ENCODE data around the gene ROBO2. TPM values are rescaled to one million over a fixed set of nuclear protein-coding genes. Genes with fewer than 3 reads are reported as not detected.

ROBO2 gene
- total RNA-seq, 1 donor from 2014 or later: 2.9 TPM

DNA sequence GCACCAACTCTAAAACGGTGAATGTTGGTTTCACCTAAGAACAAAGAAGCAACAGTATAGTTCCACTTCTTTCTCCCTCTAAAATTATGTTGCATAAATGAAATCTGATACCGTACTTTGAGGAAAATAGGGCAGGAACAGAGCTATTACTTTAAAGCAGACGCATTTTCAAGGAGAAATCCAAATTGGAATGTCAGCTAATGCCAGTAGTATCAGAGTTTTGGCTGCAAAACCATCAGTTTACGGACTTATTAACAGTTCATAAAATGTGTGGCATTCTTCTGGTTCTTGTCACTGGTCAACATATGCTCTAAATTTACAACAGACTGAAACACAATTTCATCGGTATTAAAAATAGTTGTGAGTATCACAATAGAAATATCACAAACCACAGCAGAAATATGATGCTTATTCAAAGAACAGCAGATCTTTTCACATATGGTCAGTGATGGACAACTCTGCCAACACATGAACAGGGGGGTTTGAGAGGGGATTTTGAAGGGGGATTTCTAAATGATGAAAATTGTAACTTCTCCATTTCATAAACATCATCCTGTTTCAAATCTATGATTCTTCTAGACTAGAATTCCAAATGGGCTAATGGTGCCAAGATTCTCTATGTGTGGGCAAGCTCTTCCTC, 38.7 kb upstream of the ROBO2 start:
- no peaks in the 10 kb centered on the region for H3K27me3 ChIP-seq
- no peaks in the 10 kb centered on the region for H3K36me3 ChIP-seq
- H3K4me3 ChIP-seq: no peak overlapping the region
- H3K4me1 ChIP-seq: no peaks in the 10 kb centered on the region
- intact Hi-C loops (cut with DNase I): no loop called here
- no peaks in the 10 kb centered on the region for H3K9me3 ChIP-seq
- DNase-seq (ENCODE audit: low spot score in 2 of 2): no peak
- TF ChIP-seq, protein P1, sequence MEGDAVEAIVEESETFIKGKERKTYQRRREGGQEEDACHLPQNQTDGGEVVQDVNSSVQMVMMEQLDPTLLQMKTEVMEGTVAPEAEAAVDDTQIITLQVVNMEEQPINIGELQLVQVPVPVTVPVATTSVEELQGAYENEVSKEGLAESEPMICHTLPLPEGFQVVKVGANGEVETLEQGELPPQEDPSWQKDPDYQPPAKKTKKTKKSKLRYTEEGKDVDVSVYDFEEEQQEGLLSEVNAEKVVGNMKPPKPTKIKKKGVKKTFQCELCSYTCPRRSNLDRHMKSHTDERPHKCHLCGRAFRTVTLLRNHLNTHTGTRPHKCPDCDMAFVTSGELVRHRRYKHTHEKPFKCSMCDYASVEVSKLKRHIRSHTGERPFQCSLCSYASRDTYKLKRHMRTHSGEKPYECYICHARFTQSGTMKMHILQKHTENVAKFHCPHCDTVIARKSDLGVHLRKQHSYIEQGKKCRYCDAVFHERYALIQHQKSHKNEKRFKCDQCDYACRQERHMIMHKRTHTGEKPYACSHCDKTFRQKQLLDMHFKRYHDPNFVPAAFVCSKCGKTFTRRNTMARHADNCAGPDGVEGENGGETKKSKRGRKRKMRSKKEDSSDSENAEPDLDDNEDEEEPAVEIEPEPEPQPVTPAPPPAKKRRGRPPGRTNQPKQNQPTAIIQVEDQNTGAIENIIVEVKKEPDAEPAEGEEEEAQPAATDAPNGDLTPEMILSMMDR (IDR thresholded peaks at IDR 0.05): no peak
- H3K27ac ChIP-seq: no peak overlapping the region

DNA sequence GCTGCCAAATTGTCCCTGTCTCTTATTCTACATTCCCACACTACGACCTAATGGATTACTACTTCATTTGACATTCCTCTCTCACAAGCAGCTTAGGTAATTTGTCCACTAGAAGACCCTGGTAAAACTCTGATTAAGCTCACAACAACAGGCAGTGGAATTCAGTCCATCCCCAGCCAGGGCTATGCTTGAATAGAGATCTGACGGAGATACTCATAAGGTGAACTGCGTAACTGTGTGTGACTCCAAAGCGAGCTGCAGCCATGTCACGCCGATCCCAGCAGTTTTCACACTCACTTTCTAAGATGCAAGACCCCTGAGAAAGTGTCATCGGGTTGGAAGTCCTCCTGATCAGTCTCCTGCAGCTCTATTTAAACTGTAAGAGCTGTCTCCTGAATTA, 25.7 kb upstream of the ROBO2 start:
- H3K4me3 ChIP-seq: no peak overlapping the region
- TF ChIP-seq, protein P1 (IDR thresholded peaks at IDR 0.05): no peak
- no peak overlapping the region for H3K27ac ChIP-seq
- H3K36me3 ChIP-seq: no peaks in the 10 kb centered on the region
- H3K9me3 ChIP-seq: no peaks in the 10 kb centered on the region
- no peaks in the 10 kb centered on the region for H3K4me1 ChIP-seq
- intact Hi-C loops (cut with DNase I): no loop called here
- DNase-seq (ENCODE audit: low spot score in 2 of 2): no peak
- no peaks in the 10 kb centered on the region for H3K27me3 ChIP-seq

DNA sequence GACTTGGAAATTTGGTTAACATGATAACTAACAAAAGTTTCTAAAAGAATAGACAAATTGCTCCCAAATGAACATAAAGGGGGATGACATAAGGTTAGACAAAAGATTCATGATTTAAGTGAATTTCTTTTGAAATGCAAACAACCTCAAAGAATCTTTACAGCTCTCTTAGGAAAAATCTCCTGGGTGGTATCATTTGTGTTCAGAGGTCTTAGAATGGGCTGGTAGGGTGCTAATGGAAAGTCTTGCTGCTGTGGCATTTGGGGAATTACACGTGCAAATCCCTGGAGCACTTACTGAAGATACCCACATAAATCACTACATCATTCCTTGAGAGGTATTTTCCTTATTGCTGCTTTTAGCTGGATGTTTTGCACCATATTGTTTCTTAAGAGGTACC, 14.4 kb upstream of the ROBO2 start:
- H3K4me3 ChIP-seq: no peak overlapping the region
- intact Hi-C loops (cut with DNase I): no loop called here
- no peaks in the 10 kb centered on the region for H3K9me3 ChIP-seq
- DNase-seq (ENCODE audit: low spot score in 2 of 2): no peak
- H3K27ac ChIP-seq: no peak overlapping the region
- H3K36me3 ChIP-seq: no peaks in the 10 kb centered on the region
- no peaks in the 10 kb centered on the region for H3K4me1 ChIP-seq
- TF ChIP-seq, protein P1 (IDR thresholded peaks at IDR 0.05): no peak
- no peaks in the 10 kb centered on the region for H3K27me3 ChIP-seq

DNA sequence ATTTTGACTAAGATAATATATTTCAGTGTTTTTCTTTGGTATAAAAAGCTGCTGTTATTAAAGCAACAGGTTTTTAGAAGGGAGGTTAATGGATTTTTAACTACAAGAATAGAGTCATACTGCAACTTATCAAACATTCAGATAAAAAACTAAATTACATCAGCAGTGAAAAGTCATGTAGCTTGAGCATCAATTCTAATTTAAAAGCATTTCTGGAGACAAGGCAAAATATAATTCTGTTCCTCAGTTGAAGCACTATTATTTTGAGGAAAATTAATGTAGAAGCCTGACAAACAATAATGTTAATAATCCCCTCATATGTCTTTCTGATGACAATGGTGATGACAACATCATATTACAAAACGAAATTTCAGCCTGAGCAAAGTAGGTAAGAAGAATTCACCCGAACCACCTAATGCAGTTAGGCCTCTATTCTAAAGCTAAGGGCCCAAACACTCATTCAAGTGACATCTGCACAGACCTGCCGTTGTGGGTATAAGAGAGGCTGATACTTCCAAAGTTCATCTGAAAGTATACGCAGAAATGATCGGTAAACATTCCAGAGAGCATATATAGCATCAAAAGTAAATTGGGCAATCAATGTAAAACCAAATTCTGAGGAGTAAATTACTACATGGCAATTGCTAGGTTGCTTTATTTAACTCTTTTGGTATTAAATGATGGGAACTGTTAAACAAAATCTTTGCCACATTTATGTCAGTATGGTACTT, 12.8 kb upstream of the ROBO2 start:
- no peaks in the 10 kb centered on the region for H3K4me1 ChIP-seq
- H3K9me3 ChIP-seq: no peaks in the 10 kb centered on the region
- TF ChIP-seq, protein P1 (IDR thresholded peaks at IDR 0.05): no peak
- no peak overlapping the region for H3K4me3 ChIP-seq
- intact Hi-C loops (cut with DNase I): no loop called here
- H3K27me3 ChIP-seq: no peaks in the 10 kb centered on the region
- H3K36me3 ChIP-seq: no peaks in the 10 kb centered on the region
- no peak for DNase-seq (ENCODE audit: low spot score in 2 of 2)
- H3K27ac ChIP-seq: no peak overlapping the region

DNA sequence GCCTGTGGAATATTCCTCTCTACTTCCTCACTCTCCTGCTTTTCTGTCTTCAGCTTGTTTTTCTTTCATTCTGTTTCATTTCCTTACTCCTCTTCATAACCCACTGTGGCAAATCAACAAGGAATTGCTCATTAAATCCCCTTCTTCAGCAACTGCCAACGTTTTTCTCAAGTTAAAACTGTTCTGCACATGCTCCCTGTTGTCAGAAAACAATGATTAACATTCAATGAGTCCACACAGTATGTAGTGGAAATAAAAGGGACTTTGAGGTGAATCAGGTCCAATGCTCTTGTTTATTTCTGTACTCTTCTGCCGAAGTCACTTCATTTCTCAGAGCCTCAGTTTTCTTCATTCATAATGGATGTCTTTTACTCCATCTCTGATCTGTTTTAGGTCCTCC, 11.9 kb upstream of the ROBO2 start:
- no peak overlapping the region for H3K4me3 ChIP-seq
- TF ChIP-seq, protein P1 (IDR thresholded peaks at IDR 0.05): no peak
- H3K9me3 ChIP-seq: no peaks in the 10 kb centered on the region
- DNase-seq (ENCODE audit: low spot score in 2 of 2): no peak
- no peaks in the 10 kb centered on the region for H3K36me3 ChIP-seq
- intact Hi-C loops (cut with DNase I): no loop called here
- no peaks in the 10 kb centered on the region for H3K4me1 ChIP-seq
- H3K27ac ChIP-seq: no peak overlapping the region
- no peaks in the 10 kb centered on the region for H3K27me3 ChIP-seq

Data from ascending aorta (tissue), 2 donors.